NCI-H2196 (cell line): Measurements from ENCODE around the gene GJB3.

Experiments
- DNase-seq: peaks from one replicate; lab custom pipeline; 2025; ENCODE audit not compliant: unreplicated experiment; lab: John Stamatoyannopoulos, UW

The GJB3 gene

GRCh38 chr1:34822202-34822601, 41.2 kb downstream of the GJB3 start:
- no peak for DNase-seq

GRCh38 chr1:34824817-34825454, 43.9 kb downstream of the GJB3 start:
- no peak for DNase-seq

- DNase-seq: peak; percentile 18
Measured at GRCh38 chr1:34825455-34826091, 44.6 kb downstream of the GJB3 start.

- no peak for DNase-seq
Measured at GRCh38 chr1:34827341-34827941, 46.4 kb downstream of the GJB3 start.

GRCh38 chr1:34828611-34829010, 47.6 kb downstream of the GJB3 start:
- DNase-seq: no peak

GRCh38 chr1:34829250-34829649, 48.2 kb downstream of the GJB3 start:
- no peak for DNase-seq

GRCh38 chr1:34831721-34832246, 50.8 kb downstream of the GJB3 start:
- DNase-seq: peak; percentile 13

GRCh38 chr1:34833711-34834110, 52.7 kb downstream of the GJB3 start:
- DNase-seq: no peak
